Daoy (cell line): ENCODE data around the gene KCNIP2. TPM values are rescaled to one million over a fixed set of nuclear protein-coding genes. Genes with fewer than 3 reads are reported as not detected.
A peak's percentile ranks its signal among the peaks of the same experiment; 100 is the strongest.
"Not testable (repeated sequence)": the region's sequence is repeated elsewhere in the genome, so short reads cannot be mapped to it uniquely, and the experiment has no call there.

ENCODE experiments used
- DNase-seq: peaks from one replicate; pipeline ENCODE4 v3.0.0-alpha.2; 2015; ENCODE audit warnings: low read depth
- total RNA-seq: library from RNA; depleted of rRNA; stranded (reverse); fragments of >200 nt; shearing (Covaris generic); gene quantifications from 2 replicates; pipeline ENCODE4 v1.2.3, GENCODE V29; 2014

The KCNIP2 gene
- total RNA-seq, 1 experiment from 2014 or later: 0.40 TPM

DNA sequence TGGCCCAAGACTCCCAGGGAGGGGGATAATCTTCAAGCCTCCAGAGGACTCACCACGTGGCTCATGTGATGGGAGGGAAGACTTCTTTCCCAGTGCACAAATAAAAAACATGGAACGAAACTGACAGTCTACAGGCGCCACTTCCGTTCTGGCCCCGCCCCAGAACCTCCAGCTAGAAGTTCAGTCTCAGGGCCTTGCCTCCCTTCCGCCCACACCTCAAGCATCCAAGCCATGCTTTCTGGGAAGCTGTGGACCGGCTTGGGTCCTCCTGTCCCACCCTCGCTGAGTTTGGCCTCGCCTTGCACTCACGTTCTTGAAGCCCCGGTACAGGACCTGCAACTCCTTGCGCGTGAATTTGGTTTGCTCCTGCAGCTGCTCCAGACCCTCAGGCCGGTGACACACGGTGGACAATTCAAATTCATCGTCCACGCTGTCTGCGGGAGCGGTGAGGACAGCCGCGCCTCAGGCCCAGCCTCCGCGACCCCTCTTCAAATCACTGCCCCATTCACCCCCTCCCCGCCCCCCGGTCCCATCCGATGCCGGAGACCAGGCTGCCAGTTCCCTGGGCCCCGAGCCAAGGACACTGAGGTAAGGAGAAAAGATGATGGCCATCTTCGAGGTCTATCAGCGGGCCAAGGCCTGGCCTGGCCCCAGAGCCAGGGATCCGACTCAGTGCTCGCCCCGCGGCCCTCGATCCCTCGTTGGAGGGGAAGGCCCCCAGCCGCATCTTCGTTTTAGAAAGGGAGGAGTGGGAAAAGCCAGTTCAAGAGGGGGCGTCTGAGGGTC, 14.6 kb downstream of the KCNIP2 start:
- DNase-seq: no peak

DNA sequence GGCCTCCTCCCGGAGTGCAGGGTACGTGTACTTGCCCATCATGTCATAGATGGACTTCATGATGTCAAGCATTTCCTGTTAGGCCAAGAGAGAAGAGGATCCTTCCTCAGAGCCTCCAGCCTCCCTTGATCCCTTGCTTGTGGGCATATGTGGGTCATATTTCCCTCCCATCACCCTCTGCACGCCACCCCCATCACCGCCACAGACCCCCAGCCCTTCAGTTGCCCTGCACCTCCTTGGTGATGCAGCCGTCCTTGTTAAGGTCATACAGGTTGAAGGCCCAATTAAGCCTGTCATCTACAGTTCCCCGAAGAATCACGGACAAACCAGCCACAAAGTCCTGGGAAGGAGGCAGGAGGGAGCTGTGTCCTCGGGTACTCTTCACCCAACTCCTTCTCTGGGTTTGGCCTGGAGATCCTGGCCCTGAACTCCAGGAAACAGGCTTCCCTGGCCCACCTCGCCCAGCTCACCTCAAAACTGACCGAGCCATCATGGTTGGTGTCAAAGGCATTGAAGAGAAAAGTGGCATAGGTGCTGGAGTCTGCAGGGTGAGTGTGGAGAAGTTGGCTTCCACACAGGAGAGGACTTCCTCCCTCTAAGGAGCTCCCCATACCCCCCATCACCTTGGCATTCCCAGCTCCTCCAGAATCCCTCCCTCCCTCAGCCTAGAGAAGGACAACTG, 15.5 kb downstream of the KCNIP2 start:
- DNase-seq: no peak

GRCh38 chr10:101826852-101827434, 16.7 kb downstream of the KCNIP2 start:
- no peak for DNase-seq

DNA sequence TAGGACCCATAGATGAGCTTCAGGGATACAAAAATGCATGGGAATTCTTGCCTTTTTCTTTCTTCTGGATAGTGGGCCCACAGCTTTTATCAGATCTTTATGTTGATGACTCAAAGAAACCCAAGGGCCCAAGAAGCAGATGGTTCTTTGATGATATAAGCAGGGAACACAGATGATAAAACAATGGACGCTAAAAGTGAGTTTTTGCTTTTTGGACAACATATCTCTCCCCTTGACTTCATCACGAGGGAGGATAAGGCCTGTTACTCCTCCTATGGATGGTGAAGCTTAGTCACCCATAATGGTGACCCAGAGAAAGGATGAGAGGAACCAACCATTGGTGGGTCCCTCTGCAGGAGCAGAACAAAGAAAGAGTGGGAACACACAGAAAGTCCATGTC, 18.9 kb downstream of the KCNIP2 start:
- no peak for DNase-seq

GRCh38 chr10:101818872-101819633, 24.5 kb downstream of the KCNIP2 start:
- DNase-seq: no peak

- DNase-seq: peak; percentile 98
Observed at GRCh38 chr10:101818119-101818871, 25.3 kb downstream of the KCNIP2 start, which contains the start of gene OGA. Gene OGA, minus strand, starts transcription at chr10:101818444. Its CDS starts 422 bp downstream, at chr10:101818022.

- peak; percentile 84 for DNase-seq
Observed at GRCh38 chr10:101817337-101818118, 26.1 kb downstream of the KCNIP2 start.

DNA sequence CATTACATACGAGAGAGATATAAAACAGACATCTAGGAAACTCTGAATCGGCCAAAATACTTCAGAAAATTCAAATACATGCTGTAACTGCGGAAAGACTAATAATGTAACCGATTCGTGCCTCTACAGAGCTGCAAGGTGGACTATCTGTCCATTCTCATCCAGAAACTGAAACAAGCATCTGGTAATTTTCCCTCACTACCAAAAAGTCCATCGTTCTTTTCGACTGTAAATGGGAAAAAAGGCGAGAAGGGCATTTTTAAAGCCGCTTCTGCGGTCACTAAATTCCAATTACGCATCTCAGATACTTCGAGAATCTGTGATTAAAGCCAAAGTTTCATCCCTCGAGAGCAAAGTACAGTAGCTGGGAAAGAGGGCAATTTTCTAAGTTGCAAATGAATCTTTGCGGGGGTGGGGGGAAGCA, 26.7 kb downstream of the KCNIP2 start:
- no peak for DNase-seq

- DNase-seq: no peak
Observed at GRCh38 chr10:101816376-101816775, 27.2 kb downstream of the KCNIP2 start.

GRCh38 chr10:101814466-101815071, 29.0 kb downstream of the KCNIP2 start:
- DNase-seq: no peak

- no peak for DNase-seq
Observed at GRCh38 chr10:101812606-101813005, 31.0 kb downstream of the KCNIP2 start.

GRCh38 chr10:101807158-101807557, 36.4 kb downstream of the KCNIP2 start:
- no peak for DNase-seq

- DNase-seq: no peak
Observed at GRCh38 chr10:101803511-101803910, 40.1 kb downstream of the KCNIP2 start.

DNA sequence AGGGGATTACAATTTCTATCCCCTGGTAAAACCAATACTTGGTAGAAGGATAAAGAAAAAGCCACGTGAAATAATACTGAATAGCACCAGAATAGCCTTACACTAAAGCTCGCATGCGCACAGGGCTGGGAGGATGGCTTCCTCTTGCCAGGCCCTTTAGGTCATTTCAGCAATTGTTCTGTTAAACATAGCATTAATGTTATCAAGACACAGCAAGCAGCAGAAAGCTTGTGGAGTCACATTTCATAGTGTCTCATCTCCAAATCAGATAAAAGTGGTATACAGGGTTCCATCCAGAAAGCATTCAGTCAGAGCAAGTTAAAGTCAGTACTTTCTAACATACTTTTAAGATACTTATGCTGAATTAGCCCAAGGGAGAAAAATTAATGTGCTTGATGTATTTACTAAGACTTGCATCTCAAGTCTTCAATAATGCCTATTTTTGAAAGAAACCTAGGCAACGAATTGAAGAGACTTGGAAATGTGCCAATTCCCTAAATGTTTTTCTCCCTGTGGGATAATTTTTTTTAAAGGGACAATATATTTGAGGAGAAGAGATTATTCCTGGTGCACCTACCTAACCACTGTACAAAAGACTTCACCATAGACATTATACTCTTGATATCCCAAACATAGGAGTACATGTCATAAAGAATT, 46.1 kb downstream of the KCNIP2 start:
- DNase-seq: no peak

- no peak for DNase-seq
Observed at GRCh38 chr10:101793526-101793925, 50.1 kb downstream of the KCNIP2 start.

- no peak for DNase-seq
Observed at GRCh38 chr10:101789686-101790085, 53.9 kb downstream of the KCNIP2 start.

GRCh38 chr10:101789231-101789630, 54.4 kb downstream of the KCNIP2 start:
- not testable (repeated sequence) for DNase-seq

- DNase-seq: no peak
Observed at GRCh38 chr10:101785801-101786200, 57.8 kb downstream of the KCNIP2 start.

- DNase-seq: no peak
Observed at GRCh38 chr10:101784558-101784957, 59.0 kb downstream of the KCNIP2 start.
